DMS114 treated with DMSO at 0.1 percent for 48 hours (cell line): ENCODE data around the gene SHPK.

Experiments
- DNase-seq: peaks from one replicate; lab custom pipeline; 2025; ENCODE audit not compliant: unreplicated experiment; lab: John Stamatoyannopoulos, UW

The SHPK gene, protein sequence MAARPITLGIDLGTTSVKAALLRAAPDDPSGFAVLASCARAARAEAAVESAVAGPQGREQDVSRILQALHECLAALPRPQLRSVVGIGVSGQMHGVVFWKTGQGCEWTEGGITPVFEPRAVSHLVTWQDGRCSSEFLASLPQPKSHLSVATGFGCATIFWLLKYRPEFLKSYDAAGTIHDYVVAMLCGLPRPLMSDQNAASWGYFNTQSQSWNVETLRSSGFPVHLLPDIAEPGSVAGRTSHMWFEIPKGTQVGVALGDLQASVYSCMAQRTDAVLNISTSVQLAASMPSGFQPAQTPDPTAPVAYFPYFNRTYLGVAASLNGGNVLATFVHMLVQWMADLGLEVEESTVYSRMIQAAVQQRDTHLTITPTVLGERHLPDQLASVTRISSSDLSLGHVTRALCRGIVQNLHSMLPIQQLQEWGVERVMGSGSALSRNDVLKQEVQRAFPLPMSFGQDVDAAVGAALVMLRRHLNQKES

DNA sequence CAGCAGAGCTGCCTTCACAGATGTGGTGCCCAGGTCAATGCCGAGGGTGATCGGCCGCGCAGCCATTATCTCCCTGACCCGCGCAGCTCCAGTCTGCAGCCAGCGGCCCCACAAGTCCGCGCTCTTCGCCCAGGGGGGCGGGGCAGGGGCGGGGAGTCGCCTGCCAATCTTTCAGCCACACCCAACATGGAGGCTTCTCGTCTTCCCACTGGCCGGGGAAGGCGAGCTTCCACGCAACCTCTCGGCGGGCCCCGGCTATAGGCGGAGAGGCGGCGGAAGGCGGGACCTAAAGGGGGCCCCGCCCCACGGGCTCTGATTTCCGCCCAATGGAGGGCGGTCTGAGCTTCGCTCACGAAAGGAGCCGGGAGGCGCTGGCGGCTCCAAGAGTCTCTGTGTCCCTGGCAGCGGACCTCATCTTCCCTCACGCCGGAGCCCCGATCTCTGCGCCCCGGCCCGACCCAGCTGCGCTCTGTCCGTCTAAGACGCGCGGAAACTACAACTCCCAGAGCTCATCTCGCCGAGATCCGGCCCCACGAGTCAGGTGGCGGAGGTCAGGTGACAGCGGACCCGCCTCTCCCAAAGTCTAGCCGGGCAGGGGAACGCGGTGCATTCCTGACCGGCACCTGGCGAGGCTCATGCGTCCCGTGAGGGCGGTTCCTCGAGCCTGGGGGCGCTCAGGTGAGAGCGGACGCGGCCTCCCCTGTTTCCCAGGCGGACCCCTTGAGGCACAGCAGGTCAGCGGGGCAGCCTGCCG is at the start of gene SHPK, which contains the start of gene CTNS:
SHPK (minus strand) TSS at position 97 of the 754 bp plus-strand sequence; CDS start at position 66, 31 bp downstream.
CTNS (plus strand) TSS at position 607 of the 754 bp plus-strand sequence. CDS start 3,447 bp downstream, outside the sequence.
- peak; percentile 85 for DNase-seq

DNA sequence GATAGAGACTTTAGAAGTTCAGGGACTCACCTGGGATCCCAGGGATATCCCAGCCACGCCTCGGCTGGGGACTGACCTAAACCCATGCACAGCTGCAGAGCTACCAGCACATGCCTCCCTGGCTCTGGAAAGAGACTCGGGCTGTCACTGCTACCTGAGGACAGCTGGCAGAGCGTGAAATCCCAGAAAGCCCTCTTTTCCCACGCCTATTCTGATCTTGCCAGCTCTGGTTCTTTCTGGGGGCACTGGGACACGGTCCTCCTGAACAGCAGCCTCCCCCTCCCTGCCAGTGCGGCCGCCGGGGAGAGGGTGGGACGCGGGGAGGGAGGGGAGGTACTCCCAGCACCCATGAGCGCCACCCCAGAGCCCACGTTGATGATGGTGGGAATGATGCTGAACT is 49.1 kb upstream of the SHPK start:
- no peak for DNase-seq

DNA sequence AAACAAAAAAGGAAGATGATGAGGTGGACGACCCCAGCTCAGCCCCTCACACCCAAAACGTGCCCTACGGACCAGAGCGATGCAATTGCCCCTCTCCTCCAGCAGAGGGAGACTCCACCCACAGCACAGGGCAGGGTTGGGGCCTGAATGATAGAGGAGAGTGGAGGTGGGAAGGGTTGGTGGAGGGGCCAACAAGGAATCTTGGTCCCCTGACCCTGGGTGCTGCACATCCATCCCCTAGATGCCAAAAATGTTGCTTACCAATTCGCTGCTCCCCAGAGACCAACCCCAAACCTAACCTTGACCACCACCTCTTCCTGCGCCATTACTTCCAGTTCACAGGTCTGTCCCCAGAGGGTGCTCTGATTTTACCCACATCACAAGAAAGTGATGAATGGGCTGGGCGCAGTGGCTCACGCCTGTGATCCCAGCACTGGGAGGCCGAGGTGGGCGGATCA is 47.0 kb upstream of the SHPK start:
- no peak for DNase-seq

DNA sequence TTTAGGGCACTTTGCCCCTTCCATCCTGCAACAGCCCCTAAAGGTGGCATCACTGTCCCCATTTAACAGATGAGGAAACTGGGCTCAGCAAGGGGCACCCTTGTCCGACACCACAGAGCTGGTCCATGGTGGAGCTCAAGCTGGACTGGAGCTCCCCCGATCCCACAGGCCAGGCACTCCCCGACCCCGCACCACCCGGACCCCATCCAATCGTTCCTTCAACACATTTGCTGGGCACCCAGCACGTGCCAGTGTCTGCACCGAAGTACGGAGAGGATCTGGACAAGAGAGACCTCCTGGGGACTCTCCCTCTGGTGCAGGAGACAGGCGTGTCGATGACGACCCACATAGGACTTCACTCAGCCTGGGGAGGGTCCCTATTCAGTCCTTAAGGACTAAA is 46.0 kb upstream of the SHPK start:
- DNase-seq, result no peak

DNA sequence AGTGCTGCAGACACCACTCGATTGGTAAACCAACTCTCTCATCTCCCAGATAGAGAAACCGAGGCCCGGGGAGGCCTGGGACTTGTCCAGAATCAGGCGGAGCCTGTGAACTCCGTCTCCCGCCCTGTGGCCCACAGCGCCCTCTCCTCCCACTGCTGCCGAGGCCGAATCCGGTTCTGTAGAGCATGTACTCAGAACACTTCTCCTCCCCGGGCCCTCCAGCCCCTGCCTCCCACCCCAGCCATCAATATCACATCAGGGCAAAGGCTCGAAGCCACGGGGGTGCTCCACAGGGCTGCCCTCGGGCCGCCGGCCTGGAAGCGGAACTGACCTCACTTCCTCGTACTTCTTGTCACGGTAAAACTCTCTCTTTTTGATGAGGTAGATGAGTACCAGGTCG is 45.5 kb upstream of the SHPK start:
- DNase-seq, result no peak

DNA sequence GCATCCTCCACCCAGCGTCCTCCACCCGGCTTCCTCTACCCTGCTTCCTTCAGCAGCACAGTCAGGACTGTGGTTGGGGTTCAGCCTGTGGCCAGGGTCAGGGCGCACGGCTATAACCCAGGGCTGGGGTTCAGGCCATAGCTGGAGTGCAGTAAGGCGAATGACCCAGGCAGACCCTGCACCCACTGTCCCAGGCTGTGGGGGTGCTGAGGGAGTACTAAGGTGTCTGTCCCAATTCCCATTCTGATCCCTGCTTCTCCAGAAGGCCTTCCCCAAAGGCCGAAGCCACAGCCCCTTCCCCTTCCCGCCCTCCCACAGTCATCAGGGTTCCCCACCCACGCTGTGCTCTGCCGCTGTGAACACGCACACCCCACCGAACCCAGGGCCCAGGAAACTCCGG is 45.0 kb upstream of the SHPK start:
- no peak for DNase-seq

DNA sequence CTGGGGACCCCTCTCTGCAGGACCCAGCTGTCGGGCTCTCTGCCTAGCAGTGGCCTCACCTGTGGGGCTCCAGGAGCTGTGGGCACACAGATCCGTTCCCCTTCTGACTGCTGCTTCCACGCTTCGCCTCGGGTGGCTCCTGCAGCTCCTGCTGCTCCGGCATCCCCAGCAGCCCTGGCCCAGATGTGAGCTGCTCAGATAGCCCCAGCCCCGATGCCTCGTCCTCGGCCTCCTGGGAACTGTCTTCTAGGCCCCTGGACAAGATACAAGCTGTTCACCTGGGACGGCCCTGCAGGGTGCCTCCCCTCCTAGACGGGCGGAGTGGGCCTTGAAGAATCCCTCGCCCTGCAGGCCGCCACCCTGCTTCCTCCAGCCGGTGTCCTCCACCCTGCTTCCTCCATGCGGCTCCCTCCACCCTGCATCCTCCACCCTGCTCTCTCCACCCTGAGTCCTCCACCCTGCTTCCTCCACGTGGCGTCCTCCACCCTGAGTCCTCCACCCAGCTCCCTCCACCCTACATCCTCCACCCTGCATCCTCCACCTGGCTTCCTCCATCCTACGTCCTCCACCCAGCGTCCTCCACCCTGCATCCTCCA is 43.6 kb upstream of the SHPK start:
- no peak for DNase-seq

DNA sequence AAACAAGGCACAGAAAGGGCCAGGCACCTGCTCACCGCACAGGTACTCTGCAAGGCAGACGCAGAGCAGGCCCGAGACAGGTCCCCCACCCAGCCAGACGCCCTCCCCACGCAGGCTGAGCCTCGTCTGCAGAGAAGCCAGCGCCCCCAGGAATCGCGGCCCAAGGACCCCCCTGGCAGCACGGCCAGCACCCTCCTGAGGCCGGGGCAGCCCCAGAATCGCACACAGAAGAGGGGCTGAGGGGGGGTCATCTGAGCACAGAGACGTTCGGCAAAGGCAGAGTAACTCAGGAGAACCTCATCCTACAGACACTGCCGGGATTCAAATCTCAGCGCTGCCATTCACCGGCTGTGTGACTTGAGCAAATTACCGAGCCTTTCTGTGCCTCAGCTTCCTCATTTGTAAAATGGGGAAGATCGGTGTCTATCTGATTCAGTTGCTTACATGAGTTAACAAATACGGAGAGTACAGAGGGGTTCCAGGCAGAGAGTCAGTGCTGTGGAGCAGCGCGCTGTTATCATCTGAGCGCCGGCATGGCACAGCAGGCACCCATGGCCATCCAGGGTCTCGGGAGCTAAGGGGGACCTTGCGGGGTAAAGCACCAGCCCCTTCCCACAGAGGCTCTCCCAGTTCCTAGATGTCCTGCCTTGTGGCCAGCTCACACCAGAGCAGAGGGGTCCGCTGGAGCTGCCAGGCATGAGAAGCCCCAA is 42.9 kb upstream of the SHPK start:
- DNase-seq, result no peak

DNA sequence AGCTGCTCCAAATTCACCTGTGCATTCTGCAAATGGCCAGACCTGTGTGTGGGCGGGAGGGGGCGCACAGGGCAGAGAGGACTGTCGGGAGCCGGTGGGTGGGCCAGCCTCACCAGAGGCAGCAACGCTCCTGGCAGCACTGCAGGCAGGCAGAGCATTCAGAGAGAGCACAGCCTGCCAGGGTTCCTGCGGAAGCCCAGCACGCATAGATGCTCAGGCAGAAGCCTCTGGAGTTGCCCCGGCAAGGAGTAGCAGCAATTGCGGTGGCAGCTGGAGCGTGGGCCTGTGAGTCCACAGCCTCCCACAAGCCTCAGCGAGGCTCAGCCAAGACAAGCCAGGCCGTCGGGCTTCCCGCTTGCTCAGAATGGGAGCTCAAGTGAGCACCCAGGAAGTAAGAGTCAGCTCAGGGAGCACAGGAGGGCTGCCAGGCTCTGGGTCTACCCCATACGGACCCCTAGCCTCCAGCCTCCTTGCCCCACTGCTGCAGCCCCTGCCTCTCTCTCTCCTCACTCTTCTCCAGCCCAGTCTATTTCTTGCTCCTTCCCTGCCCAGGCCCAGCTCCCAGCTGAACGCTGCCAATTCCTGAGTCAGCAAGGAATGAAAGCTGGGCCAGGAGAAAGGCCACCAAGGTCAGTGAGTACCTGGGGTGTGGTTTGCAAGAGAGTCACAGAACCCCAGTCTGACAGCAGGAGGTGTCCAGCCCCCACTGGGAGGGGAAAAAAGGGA is 42.2 kb upstream of the SHPK start:
- DNase-seq, result no peak

DNA sequence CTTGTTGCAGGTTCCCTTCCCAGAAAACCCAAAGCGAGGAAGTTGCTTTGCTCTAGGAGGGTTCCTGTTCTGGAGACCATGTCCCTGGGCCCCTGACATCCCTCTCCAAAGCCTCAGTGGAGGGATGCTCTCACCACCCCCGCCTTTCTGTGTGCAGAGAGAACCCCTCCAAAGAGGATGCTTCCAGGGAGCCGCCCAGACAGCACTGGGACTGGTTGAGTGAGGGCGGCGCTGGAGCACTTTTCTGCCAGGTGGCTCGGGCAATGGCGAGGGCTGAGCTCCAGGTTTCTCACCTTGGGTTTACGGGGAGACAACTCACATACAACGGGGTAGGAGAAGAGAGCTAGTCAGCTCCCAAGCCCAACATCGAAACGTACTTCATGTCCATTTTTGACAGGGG is 39.8 kb upstream of the SHPK start:
- DNase-seq, result no peak

DNA sequence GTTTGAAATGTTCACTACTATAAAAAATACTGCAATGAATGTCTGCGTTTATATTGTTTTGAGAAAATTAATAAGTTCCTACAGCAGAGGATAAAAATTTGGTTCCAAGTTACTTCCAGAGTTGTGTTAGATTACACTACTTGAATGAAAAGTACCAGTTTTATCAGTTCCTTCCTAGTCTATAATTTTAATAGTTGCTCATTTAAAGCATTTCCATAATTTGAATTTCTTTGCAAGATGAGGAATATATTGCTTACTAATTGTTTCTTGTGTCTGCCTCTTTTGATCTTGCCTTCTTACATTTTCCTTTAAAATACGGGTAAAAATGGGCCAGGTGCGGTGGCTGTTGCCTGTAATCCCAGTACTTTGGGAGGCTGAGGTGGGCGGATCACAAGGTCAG is 36.5 kb upstream of the SHPK start:
- DNase-seq, result no peak

DNA sequence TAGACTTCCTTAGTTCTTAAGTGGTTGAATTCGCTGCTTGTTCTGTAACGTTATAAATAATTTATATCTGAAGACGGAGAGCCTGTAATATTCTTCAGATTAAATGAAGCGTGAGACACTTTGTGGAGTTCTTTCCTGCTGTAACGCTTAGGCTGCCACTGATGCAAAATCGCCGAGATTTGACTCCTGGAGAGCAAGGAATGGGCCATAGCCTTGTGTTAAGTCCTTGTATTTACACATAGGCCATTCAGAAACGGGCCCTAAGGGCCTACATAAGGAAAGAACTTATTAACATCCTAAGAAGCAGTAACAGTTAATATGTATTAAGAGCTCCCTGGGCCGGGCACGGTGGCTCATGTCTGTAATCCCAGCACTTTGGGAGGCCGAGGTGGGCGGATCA is 33.5 kb upstream of the SHPK start:
- DNase-seq, result no peak

DNA sequence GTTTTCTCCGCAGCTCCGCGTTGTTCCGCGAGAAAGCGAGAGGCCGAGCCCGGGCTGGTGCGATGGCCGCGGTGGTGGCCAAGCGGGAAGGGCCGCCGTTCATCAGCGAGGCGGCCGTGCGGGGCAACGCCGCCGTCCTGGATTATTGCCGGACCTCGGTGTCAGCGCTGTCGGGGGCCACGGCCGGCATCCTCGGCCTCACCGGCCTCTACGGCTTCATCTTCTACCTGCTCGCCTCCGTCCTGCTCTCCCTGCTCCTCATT is 33.0 kb upstream of the SHPK start:
- no peak for DNase-seq

DNA sequence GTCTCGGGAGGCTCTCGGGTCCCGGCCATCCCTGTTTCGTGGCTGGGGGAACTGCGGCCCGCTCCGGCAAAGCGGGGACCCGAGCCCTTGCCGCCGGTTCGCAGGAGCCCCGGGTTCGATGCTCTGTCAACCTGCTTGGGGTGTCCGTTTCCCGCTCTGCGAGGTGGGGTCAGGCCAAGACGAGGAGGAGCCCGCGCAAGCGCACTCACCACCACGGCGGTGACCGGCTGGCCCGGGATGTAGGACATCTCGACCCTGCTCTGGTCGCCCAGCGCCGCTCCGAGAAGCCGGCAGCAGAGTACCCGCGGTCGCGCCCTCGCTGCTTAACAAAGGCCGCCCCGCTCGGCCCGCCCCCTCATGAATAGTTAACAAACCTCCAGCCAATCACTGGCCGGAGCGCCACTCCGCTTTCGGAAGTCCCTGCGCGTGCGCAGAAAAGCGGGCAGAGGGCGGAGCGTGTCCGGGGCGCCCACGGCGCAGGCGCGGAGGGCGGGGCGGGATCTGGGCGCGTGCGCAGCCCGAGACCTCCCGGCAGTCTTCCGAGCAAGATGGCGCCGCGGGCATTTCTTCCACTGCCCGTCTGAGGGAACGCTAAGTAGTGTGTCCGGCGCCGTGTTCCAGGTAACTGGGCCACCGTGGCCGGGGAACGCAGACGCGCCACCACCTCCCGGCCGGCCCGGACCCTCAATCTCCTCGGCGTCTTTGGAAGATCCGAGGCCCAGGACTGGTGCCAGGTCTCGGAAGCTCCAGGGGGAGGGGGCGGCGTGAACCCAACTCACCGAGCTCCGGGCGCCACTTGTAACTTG is 32.4 kb upstream of the SHPK start, which contains the start of the genes EMC6 and TAX1BP3:
EMC6 (plus strand) TSS at position 534 of the 806 bp plus-strand sequence. CDS start 335 bp downstream, outside the sequence.
TAX1BP3 (minus strand) TSS at position 300 of the 806 bp plus-strand sequence; CDS start at position 248, 52 bp downstream.
- DNase-seq, result peak; percentile 90

DNA sequence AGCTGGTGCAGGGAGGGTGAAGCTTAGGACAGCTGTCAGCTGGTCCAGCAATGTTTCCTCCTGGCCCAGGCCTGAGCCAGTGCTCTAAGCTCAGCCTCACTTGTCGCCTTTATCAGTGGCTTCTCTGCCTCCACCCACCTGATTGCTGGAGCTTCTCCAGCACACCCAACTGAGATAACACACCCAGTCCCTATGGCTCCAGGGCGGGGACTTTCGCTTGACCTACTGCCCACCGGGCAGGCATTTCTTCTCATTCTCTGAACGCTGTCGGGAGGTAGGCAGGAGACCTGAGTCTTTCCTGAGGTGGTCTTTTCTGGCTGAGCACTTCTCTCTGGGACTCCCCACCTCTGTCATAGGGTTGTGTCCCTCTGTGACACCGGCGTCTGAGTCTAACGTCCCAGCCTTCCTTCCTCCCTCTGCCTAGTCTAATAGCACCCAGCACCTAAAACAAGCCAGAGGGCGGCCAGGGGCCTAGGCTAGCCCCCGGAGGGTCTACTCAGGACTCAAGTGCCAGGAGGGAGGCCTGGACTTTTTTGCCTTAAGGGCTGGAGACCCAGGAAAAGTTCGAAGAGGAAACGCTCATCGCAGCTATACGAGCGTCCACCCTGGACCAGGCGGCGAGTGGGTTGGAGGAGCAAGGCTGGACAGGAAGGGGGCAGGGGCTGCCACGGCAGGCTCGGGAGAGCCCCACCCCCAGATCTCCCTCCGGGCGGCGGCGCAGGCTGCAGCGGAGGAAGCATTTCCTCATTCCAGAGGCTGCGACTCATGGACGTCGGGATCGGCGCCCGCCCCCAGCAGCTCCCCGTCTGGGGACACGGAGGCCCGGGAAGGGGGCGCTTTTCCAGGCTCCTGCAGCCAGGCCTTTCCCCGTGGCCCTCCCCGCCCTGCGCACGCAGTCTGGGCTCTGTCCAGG is 31.6 kb upstream of the SHPK start:
- DNase-seq, result no peak

DNA sequence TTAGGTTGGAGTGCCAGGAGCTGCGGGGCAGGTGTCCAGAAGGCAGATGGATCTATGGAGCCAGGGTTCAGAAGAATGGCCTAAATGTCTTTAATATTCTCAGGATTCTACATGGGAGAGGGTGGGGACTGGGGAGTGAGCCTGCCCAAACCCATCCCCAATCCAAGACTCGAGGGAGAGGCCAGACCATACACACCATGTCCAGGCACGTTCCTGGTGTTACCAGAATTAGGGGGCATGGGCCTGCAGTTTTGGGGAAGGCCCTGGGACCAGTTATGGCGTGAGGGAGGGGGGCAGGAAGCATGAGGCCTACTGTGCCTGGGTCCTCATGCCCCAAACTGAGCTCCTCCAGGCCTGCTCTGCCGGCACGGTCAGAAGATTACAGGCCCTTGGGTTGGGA is 30.5 kb upstream of the SHPK start:
- DNase-seq, result no peak

DNA sequence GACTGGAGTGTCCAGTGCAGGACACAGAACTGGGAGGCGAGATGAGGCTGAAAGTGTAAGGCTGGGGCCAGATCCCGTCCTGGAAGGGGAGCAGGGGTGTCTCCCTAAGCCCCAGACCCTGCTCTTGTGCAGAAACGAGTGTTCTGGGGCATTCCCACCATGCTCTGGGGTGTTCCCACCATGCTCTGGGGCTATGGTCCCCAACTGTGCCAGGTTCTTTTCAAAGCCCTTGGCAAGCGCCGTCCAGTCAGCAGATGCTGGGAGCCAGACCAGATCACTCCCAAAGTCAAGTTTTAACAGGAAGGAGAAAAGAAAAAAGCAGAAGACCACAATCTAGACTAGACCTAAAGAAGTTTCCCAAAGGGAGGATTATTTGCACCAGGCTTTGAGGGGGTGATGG is 29.8 kb upstream of the SHPK start:
- no peak for DNase-seq
